Stomach (tissue), 9 donors: ENCODE data around the gene ATP2B3. TPM values are rescaled to one million over a fixed set of nuclear protein-coding genes. Genes with fewer than 3 reads are reported as not detected.

Experiments used
- DNase-seq, 2 donors: peaks; one replicate each; pipeline versions ENCODE4 v3.0.0 to v3.0.0-alpha.2; 2013 to 2019
- H3K27ac ChIP-seq, 5 donors: fragments of 200-600 bp in 4 of 5; sonication (generic) in 4 of 5; one replicate each; pipeline ENCODE4 v1.5.1; 2013 to 2019; ENCODE audit warnings: mild to moderate bottlenecking in 1 of 5, moderate library complexity in 1 of 5
- H3K27me3 ChIP-seq, 3 donors: fragments of 200-600 bp; sonication (generic); one replicate each; pipeline ENCODE4 v1.5.1; 2017 to 2019; ENCODE audit warnings: mixed run types in 1 of 3
- H3K36me3 ChIP-seq, 4 donors: fragments of 200-600 bp; sonication (generic); 1 replicate in 3 of 4; 2 replicates in 1 of 4; pipeline ENCODE4 v1.5.1; 2016 to 2019
- H3K4me1 ChIP-seq, 4 donors: fragments of 200-600 bp; sonication (generic); one replicate each; pipeline ENCODE4 v1.5.1; 2016 to 2019
- H3K4me3 ChIP-seq, 4 donors: fragments of 200-600 bp; sonication (generic) in 3 of 4; one replicate each; pipeline ENCODE4 v1.5.1; 2016 to 2019; ENCODE audit warnings: mild to moderate bottlenecking in 1 of 4
- H3K9me3 ChIP-seq, 4 donors: fragments of 200-600 bp; sonication (generic); one replicate each; pipeline ENCODE4 v1.5.1; 2016 to 2019
- CTCF ChIP-seq, 7 experiments: fragments of 450-650 bp in 4 of 7; fragments of 200-600 bp in 3 of 7; sonication (generic) in 3 of 7; IDR thresholded peaks; one replicate each; pipeline ENCODE4 v1.5.1; 2016 to 2019; ENCODE audit warnings: antibody characterized with exemption in 7 of 7, control low read depth in 2 of 7, mild to moderate bottlenecking in 1 of 7
- EP300 ChIP-seq: sonication (generic); formaldehyde crosslinking; IDR thresholded peaks from one replicate; pipeline ENCODE4 v1.6.1; 2017; ENCODE audit warnings: antibody characterized with exemption
- POLR2A ChIP-seq, 4 donors: fragments of 450-650 bp; IDR thresholded peaks; one replicate each; pipeline ENCODE4 v1.6.1; 2016; ENCODE audit warnings: antibody characterized with exemption in 4 of 4, control low read depth in 2 of 4, mild to moderate bottlenecking in 1 of 4, moderate library complexity in 1 of 4
- POLR2AphosphoS5 ChIP-seq, 3 donors: sonication (generic); formaldehyde crosslinking; IDR thresholded peaks; one replicate each; pipeline ENCODE4 v1.6.1; 2016; ENCODE audit warnings: antibody characterized with exemption in 3 of 3
- WGBS, 5 donors: extraction: QIAGEN DNeasy Blood & Tissue Kit in 3 of 5; methylation state at CpG; one replicate each; pipeline versions ENCODE4 v1.1.5 to v1.1.7; 2013 to 2018; 5-methylcytosine and 5-hydroxymethylcytosine counted together
- intact Hi-C: fragments of 100-400 bp; cut with DNase I; formaldehyde crosslinking; loops from one replicate; pipeline ENCODE4 v1.15.1; 2023; ENCODE audit warnings: low total_unique reads
- polyA plus RNA-seq, 3 donors: library from polyadenylated mRNA; stranded (reverse); fragments of 200-250 nt; gene quantifications; one replicate each; pipeline ENCODE4 v1.2.3, GENCODE V29; 2013
- total RNA-seq, 5 donors: library from RNA; depleted of rRNA; stranded (reverse); fragments of >200 nt; gene quantifications; one replicate each; pipeline versions ENCODE4 v1.1.0 to v1.2.3, GENCODE V29; 2014 to 2016
- donor health status: healthy with polysubstance abuse.
- donor health status: Bipolar disorder and iron deficiency.
- donor health status: healthy.

Gene ATP2B3
- total and polyA plus RNA-seq, 8 donors, result 0.03 to 0.55 TPM; not detected in 6

DNA sequence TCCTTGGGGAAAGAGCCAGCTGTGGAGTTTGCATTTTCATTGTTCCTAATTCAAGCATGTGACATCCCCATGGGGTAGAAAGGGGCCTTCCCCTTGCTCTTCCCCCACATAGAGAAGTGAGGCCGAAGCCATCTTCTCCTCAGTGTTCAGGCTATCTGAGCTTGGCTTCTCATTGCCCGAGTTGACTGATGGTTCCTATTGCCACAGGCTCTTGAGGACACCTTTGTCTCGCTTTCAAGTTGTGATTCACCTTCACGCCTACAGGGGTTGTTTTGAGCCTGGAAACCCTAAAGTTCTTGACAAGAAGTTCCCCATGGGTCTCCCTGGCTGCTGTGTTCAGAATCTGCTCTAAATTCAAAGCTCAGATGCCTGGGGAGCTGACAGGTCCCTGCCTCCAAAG lies 56.5 kb downstream of the ATP2B3 start:
- Histone ChIP-seq H3K4me1 (no peaks in the 10 kb centered on the region), H3K9me3 (no peaks in the 10 kb centered on the region), H3K36me3 (no peaks in the 10 kb centered on the region), H3K27me3 (peaks cover 0 to 15% (median 12%) of the 10 kb centered on the region in 3 donors), H3K4me3 (no peak overlapping the region), H3K27ac (no peak overlapping the region)
- DNase-seq, result no peak
- intact Hi-C loops, result no loop called here
- 65 to 75% (median 72%) methylated on average over 2 to 4 of the region's 4 CpGs for WGBS, 5 donors
- TF ChIP-seq CTCF (IDR thresholded peaks at IDR 0.05), result no peak
- no peak for TF ChIP-seq EP300
- TF ChIP-seq POLR2A (IDR thresholded peaks at IDR 0.05), result no peak
- no peak for TF ChIP-seq POLR2AphosphoS5 (IDR thresholded peaks at IDR 0.05)

GRCh38 chrX:153576239-153576870 lies 58.9 kb downstream of the ATP2B3 start:
- H3K9me3 ChIP-seq, result no peaks in the 10 kb centered on the region

GRCh38 chrX:153576961-153577360 lies 59.5 kb downstream of the ATP2B3 start:
- whole genome bisulfite sequencing, 5 donors, result 82 to 94% (median 87%) methylated on average over 6 of the region's 6 CpGs; no CpG with 5 or more reads in 1 of the 5 donors
- intact Hi-C loops, result no loop called here
- no peak for DNase-seq
- Histone ChIP-seq H3K4me3 (no peak overlapping the region), H3K4me1 (no peaks in the 10 kb centered on the region), H3K27me3 (peaks cover 0 to 20% (median 8%) of the 10 kb centered on the region in 3 donors), H3K36me3 (no peaks in the 10 kb centered on the region), H3K27ac (no peak overlapping the region), H3K9me3 (no peaks in the 10 kb centered on the region)
- no peak for TF ChIP-seq CTCF (IDR thresholded peaks at IDR 0.05)
- TF ChIP-seq EP300, result no peak
- TF ChIP-seq POLR2AphosphoS5 (IDR thresholded peaks at IDR 0.05), result no peak
- TF ChIP-seq POLR2A (IDR thresholded peaks at IDR 0.05), result no peak

More at GRCh38 chrX:153576239-153576870, 58.9 kb downstream of the ATP2B3 start:
- no peak for DNase-seq
- no peaks in the 10 kb centered on the region for H3K4me1 ChIP-seq
- intact Hi-C loops, result no loop called here
- peaks cover 0 to 16% (median 12%) of the 10 kb centered on the region in 3 donors for H3K27me3 ChIP-seq
- no peak overlapping the region for H3K27ac ChIP-seq
- WGBS, 5 donors, result 59 to 69% (median 61%) methylated on average over 9 to 10 of the region's 10 CpGs
- no peaks in the 10 kb centered on the region for H3K36me3 ChIP-seq
- TF ChIP-seq EP300, result no peak
- no peak for TF ChIP-seq POLR2A (IDR thresholded peaks at IDR 0.05)
- H3K4me3 ChIP-seq, result no peak overlapping the region

DNA sequence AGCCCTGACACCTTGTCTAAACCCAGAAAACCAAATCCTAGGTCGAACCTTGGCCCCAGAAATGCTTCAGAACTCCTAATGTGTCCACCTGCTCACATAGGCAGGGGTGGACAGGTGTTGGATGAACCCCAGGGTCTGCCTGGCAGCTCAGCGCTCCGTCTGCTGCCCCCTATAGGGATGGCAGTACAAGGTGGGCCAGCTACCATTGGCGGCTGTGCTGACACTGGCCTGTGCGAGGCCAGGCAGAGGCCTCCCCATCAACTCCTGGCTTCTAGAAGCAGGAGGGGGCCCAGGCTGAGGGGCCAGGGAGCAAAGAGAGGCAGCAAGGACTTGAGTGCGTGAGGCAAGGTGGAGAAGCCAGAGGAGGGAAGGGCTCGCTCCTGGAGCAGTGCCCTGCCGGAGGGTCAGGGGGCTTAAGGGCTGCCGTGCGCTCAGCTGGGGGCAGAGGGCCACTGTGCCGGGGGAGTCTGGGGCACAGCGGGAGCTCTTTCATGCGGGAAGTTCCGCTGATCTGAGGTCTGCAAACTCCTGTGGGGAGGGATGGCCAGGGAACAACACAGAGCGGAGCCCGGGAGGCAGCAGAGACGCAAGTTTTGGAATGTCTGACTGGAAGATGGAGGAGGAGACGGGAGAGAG lies 60.9 kb downstream of the ATP2B3 start:
- TF ChIP-seq POLR2AphosphoS5 (IDR thresholded peaks at IDR 0.05) (no peak), CTCF (IDR thresholded peaks at IDR 0.05) (no peak), POLR2A (IDR thresholded peaks at IDR 0.05) (no peak), EP300 (no peak)

More for the DNA sequence above, 60.9 kb downstream of the ATP2B3 start:
- Histone ChIP-seq H3K9me3 (no peaks in the 10 kb centered on the region), H3K27ac (no peak overlapping the region), H3K4me1 (peaks cover 0 to 3% (median 0%) of the 10 kb centered on the region in 4 donors), H3K4me3 (no peak overlapping the region), H3K27me3 (peaks cover 0 to 20% (median 0%) of the 10 kb centered on the region in 3 donors), H3K36me3 (no peaks in the 10 kb centered on the region)
- 75 to 93% (median 87%) methylated on average over 13 to 18 of the region's 18 CpGs for WGBS, 5 donors
- no peak for DNase-seq
- intact Hi-C loops, result no loop called here
